Endothelial cell of umbilical vein (primary cell): ENCODE data around the gene SUFU. TPM values are rescaled to one million over a fixed set of nuclear protein-coding genes. Genes with fewer than 3 reads are reported as not detected.

Experiments used
- BruUV-seq: library from RNA; stranded (reverse); fragments of 400-500 nt; replicated peaks from 2 replicates; lab custom pipeline; 2021; lab: Mats Ljungman, UMichigan
- CTCF ChIA-PET: fragments of 300-600, 350-600 bp; sonication (Branson Sonifier 250); formaldehyde crosslinking; loops from one replicate; lab custom pipeline; 2021; ENCODE audit warnings: antibody characterized with exemption, inconsistent platforms; lab: Charles Lee
- POLR2A ChIA-PET: fragments of 300-600, 350-600 bp; sonication (Branson Sonifier 250); formaldehyde crosslinking; loops from one replicate; lab custom pipeline; 2021; ENCODE audit warnings: antibody characterized with exemption, inconsistent platforms; lab: Charles Lee
- DNase-seq: peaks from one replicate; pipeline ENCODE4 v3.0.0-alpha.2; 2011; ENCODE audit warnings: low read depth, low spot score
- FAIRE-seq: peaks from 2 replicates; lab custom pipeline; 2011; peaks lifted over from hg19 to GRCh38; lab: Jason Lieb, UNC
- H2AFZ ChIP-seq: 2 replicates; pipeline ENCODE4 v1.6.0; 2012; ENCODE audit warnings: low read depth, low read length, control low read depth, inconsistent platforms
- H3K27ac ChIP-seq: 2 replicates; pipeline ENCODE4 v1.5.1; 2011; ENCODE audit warnings: low read depth, mild to moderate bottlenecking, control low read depth, low read length, moderate library complexity; ENCODE audit not compliant: insufficient read depth
- H3K27me3 ChIP-seq, 2 experiments: 2 replicates each; pipeline versions ENCODE4 v1.6.0 to v1.6.1; 2011; ENCODE audit warnings: low read length in 2 of 2, mixed read lengths in 1 of 2; ENCODE audit not compliant: control insufficient read depth in 2 of 2, insufficient read depth in 2 of 2
- H3K36me3 ChIP-seq, 2 experiments: 2 replicates in 1 of 2; 3 replicates in 1 of 2; pipeline ENCODE4 v1.5.1; 2011; ENCODE audit warnings: low read length in 2 of 2, mild to moderate bottlenecking in 1 of 2, moderate library complexity in 1 of 2; ENCODE audit not compliant: control insufficient read depth in 2 of 2, insufficient read depth in 2 of 2; ENCODE audit errors: extremely low read depth in 1 of 2
- H3K4me1 ChIP-seq: 3 replicates; pipeline ENCODE4 v1.5.1; 2011; ENCODE audit warnings: mild to moderate bottlenecking, low read length; ENCODE audit not compliant: control insufficient read depth, insufficient read depth; ENCODE audit errors: extremely low read depth
- H3K4me2 ChIP-seq: 2 replicates; pipeline ENCODE4 v1.6.1; 2011; ENCODE audit warnings: low read length, control low read depth, mixed read lengths; ENCODE audit not compliant: insufficient read depth
- H3K4me3 ChIP-seq, 3 experiments: fragments of 200-600 bp in 1 of 3; sonication (generic), shearing (Covaris generic) in 1 of 3; replicated peaks in 1 of 3; 2 replicates each; pipeline ENCODE4 v1.5.1; 2011 to 2016; ENCODE audit warnings: control low read depth in 3 of 3, low read length in 3 of 3, mild to moderate bottlenecking in 2 of 3, inconsistent platforms in 1 of 3, low read depth in 1 of 3, moderate library complexity in 1 of 3; ENCODE audit not compliant: insufficient read depth in 1 of 3
- H3K79me2 ChIP-seq: 2 replicates; pipeline ENCODE4 v1.6.0; 2012; ENCODE audit warnings: low read length, inconsistent platforms; ENCODE audit not compliant: control insufficient read depth, insufficient read depth
- H3K9ac ChIP-seq: replicated peaks from 2 replicates; pipeline ENCODE3; 2011; ENCODE audit warnings: low read length, control low read depth; ENCODE audit not compliant: insufficient read depth; ENCODE audit errors: extremely low read depth
- H3K9me1 ChIP-seq: replicated peaks from 3 replicates; pipeline ENCODE4 v1.6.0; 2011; ENCODE audit warnings: mild to moderate bottlenecking, low read length; ENCODE audit not compliant: control insufficient read depth, insufficient read depth; ENCODE audit errors: extremely low read depth
- H3K9me3 ChIP-seq: replicated peaks from 2 replicates; pipeline ENCODE4 v1.5.1; 2012; ENCODE audit warnings: low read length, inconsistent platforms; ENCODE audit not compliant: control insufficient read depth, insufficient read depth
- H4K20me1 ChIP-seq: replicated peaks from 2 replicates; pipeline ENCODE3; 2011; ENCODE audit warnings: mild to moderate bottlenecking, low read length; ENCODE audit not compliant: control insufficient read depth, insufficient read depth; ENCODE audit errors: extremely low read depth
- CTCF ChIP-seq, 2 donors: IDR thresholded peaks; 1 replicate in 1 of 2; 2 replicates in 1 of 2; pipeline ENCODE4 v1.5.1; 2011; ENCODE audit warnings: low read length in 2 of 2, mild to moderate bottlenecking in 2 of 2, moderate library complexity in 2 of 2, control low read depth in 1 of 2, inconsistent platforms in 1 of 2, low read depth in 1 of 2; ENCODE audit not compliant: insufficient read depth in 1 of 2; ENCODE audit errors: extremely low read depth in 1 of 2
- EZH2 ChIP-seq: IDR thresholded peaks from 2 replicates; pipeline ENCODE4 v1.6.1; 2012; ENCODE audit warnings: borderline replicate concordance, low read depth, mild to moderate bottlenecking, moderate library complexity, low read length, inconsistent platforms; ENCODE audit not compliant: severe bottlenecking
- FOS ChIP-seq: IDR thresholded peaks from 2 replicates; pipeline ENCODE4 v1.6.1; 2011; ENCODE audit warnings: mild to moderate bottlenecking, low read length, moderate library complexity, borderline replicate concordance; ENCODE audit not compliant: insufficient read depth
- GATA2 ChIP-seq: IDR thresholded peaks from 2 replicates; pipeline ENCODE4 v1.7.0; 2011; ENCODE audit warnings: low read depth, mild to moderate bottlenecking, moderate library complexity, mixed read lengths, low read length; ENCODE audit not compliant: insufficient read length, insufficient read depth
- JUN ChIP-seq: IDR thresholded peaks from 2 replicates; pipeline ENCODE4 v1.6.1; 2011; ENCODE audit warnings: borderline replicate concordance, low read depth; ENCODE audit not compliant: insufficient read length, insufficient read depth
- MAX ChIP-seq: IDR thresholded peaks from 2 replicates; pipeline ENCODE4 v1.6.1; 2011; ENCODE audit not compliant: insufficient read depth, insufficient read length
- MYC ChIP-seq: IDR thresholded peaks from one replicate; pipeline ENCODE4 v1.6.1; 2011; ENCODE audit warnings: mild to moderate bottlenecking, low read depth, low read length
- POLR2A ChIP-seq: IDR thresholded peaks from 2 replicates; pipeline ENCODE4 v1.6.1; 2012; ENCODE audit warnings: low read depth, mild to moderate bottlenecking, control low read depth, low read length
- POLR2AphosphoS5 ChIP-seq: IDR thresholded peaks from 2 replicates; pipeline ENCODE4 v1.6.1; 2012; ENCODE audit warnings: low read depth, mild to moderate bottlenecking, control low read depth, low read length, moderate library complexity; ENCODE audit not compliant: insufficient read depth
- dilution Hi-C: fragments of 300-500 bp; cut with MboI; formaldehyde crosslinking; loops from one replicate; pipeline ENCODE4 v1.15.0; 2019; ENCODE audit warnings: low sequenced_read_pairs; ENCODE audit not compliant: extremely low pct_ligation_motif_present
- intact Hi-C: fragments of 100-400 bp; cut with micrococcal nuclease; formaldehyde crosslinking; loops from one replicate; pipeline ENCODE4 v1.10.0; 2022
- polyA plus RNA-seq, 4 experiments: library from polyadenylated mRNA; depleted of rRNA in 3 of 4; stranded (reverse) in 3 of 4; unstranded in 1 of 4; fragments of >200 nt; gene quantifications; 2 replicates each; pipeline versions ENCODE4 v1.2.1 to v1.2.3, GENCODE V29; 2011 to 2012; ENCODE audit warnings: missing spikeins in 1 of 4
- total RNA-seq: library from RNA; stranded (reverse); gene quantifications from 2 replicates; pipeline ENCODE4 v1.2.3, GENCODE V29; 2021

Gene SUFU
- total and polyA plus RNA-seq, 2 donors (not counting 3 experiments of a cell fraction or from before 2014, with no cell fraction given), result 10.1 to 16.3 TPM

- no peak overlapping the region for H3K27ac ChIP-seq
- H3K4me1 ChIP-seq, result no peaks in the 10 kb centered on the region
- ChIA-PET CTCF (no interaction called here), POLR2A (no interaction called here)
- H3K9ac ChIP-seq, result no peak overlapping the region
- H3K4me3 ChIP-seq, result no peak overlapping the region
- H2AFZ ChIP-seq, result no peak overlapping the region
- TF ChIP-seq POLR2A (no peak), JUN (no peak), FOS (no peak)
- intact Hi-C loops, result no loop called here
- no TSS peak for BruUV-seq
- DNase-seq (no peak), FAIRE-seq (no peak)
- no peaks in the 10 kb centered on the region for H3K9me3 ChIP-seq
- no peak overlapping the region for H3K4me2 ChIP-seq
- H3K9me1 ChIP-seq, result no peaks in the 10 kb centered on the region
- H3K36me3 ChIP-seq, result peaks cover 0 to 3% of the 10 kb centered on the region in 2 experiments
- dilution Hi-C loops, result no loop called here
- no peaks in the 10 kb centered on the region for H4K20me1 ChIP-seq
- H3K27me3 ChIP-seq, result no peaks in the 10 kb centered on the region
- no peaks in the 10 kb centered on the region for H3K79me2 ChIP-seq
Observed at GRCh38 chr10:102553771-102554170, 50.0 kb downstream of the SUFU start.

- CTCF ChIA-PET, result interaction anchor here (0.7 kb wide), 1 partner anchor 393 kb away, joined by 3 read pairs; no protein-coding TSS in a partner anchor
Observed at GRCh38 chr10:102554531-102554930, 50.8 kb downstream of the SUFU start.

More at GRCh38 chr10:102554531-102554930, 50.8 kb downstream of the SUFU start:
- TF ChIP-seq MYC (no peak), GATA2 (no peak), JUN (no peak), EZH2 (no peak), CTCF (IDR thresholded peaks at IDR 0.05; ENCODE audit: extremely low read depth in 1 of 2, insufficient read depth in 1 of 2, low read depth in 1 of 2, low read length in 2 of 2) (no peak), FOS (no peak), POLR2A (no peak), POLR2AphosphoS5 (no peak), MAX (no peak)
- Histone ChIP-seq H3K27ac (no peak overlapping the region), H3K4me2 (no peak overlapping the region), H3K4me3 (no peak overlapping the region), H3K9me1 (no peaks in the 10 kb centered on the region), H4K20me1 (no peaks in the 10 kb centered on the region), H3K79me2 (no peaks in the 10 kb centered on the region), H3K9ac (no peak overlapping the region), H3K27me3 (no peaks in the 10 kb centered on the region), H3K36me3 (peaks cover 0 to 3% of the 10 kb centered on the region in 2 experiments), H3K4me1 (no peaks in the 10 kb centered on the region), H2AFZ (no peak overlapping the region), H3K9me3 (no peaks in the 10 kb centered on the region)
- no peak for FAIRE-seq
- BruUV-seq, result no TSS peak
- intact Hi-C loops, result no loop called here
- dilution Hi-C loops, result no loop called here
- POLR2A ChIA-PET, result no interaction called here
- no peak for DNase-seq
